Skeletal muscle tissue (tissue), 4 donors: ENCODE results near the gene PSTPIP1. TPM values are rescaled to one million over a fixed set of nuclear protein-coding genes. Genes with fewer than 3 reads are reported as not detected.

Experiments used
- H3K27ac ChIP-seq: one replicate; pipeline ENCODE4 v1.7.0; 2013; ENCODE audit warnings: mild to moderate bottlenecking, low read depth, low read length, inconsistent platforms
- H3K27me3 ChIP-seq, 3 donors: one replicate each; pipeline ENCODE4 v1.7.0; 2013; ENCODE audit warnings: low read length in 3 of 3; ENCODE audit not compliant: control insufficient read depth in 3 of 3, insufficient read depth in 3 of 3
- H3K36me3 ChIP-seq, 3 donors: one replicate each; pipeline ENCODE4 v1.7.0; 2013; ENCODE audit warnings: low read length in 3 of 3; ENCODE audit not compliant: control insufficient read depth in 3 of 3, insufficient read depth in 3 of 3
- H3K4me1 ChIP-seq, 3 donors: one replicate each; pipeline ENCODE4 v1.7.0; 2013; ENCODE audit warnings: low read length in 3 of 3, mild to moderate bottlenecking in 3 of 3; ENCODE audit not compliant: control insufficient read depth in 3 of 3, insufficient read depth in 3 of 3
- H3K4me3 ChIP-seq, 3 donors: one replicate each; pipeline ENCODE4 v1.7.0; 2013; ENCODE audit warnings: low read length in 3 of 3
- H3K9ac ChIP-seq, 3 donors: one replicate each; pipeline ENCODE4 v1.7.0; 2013; ENCODE audit warnings: low read length in 3 of 3, mild to moderate bottlenecking in 3 of 3, moderate library complexity in 2 of 3, low read depth in 1 of 3
- H3K9me3 ChIP-seq, 3 donors: one replicate each; pipeline ENCODE4 v1.7.0; 2013; ENCODE audit warnings: low read length in 3 of 3; ENCODE audit not compliant: control insufficient read depth in 3 of 3
- total RNA-seq: library from RNA; depleted of rRNA; stranded (reverse); fragments of >200 nt; gene quantifications from one replicate; pipeline ENCODE4 v1.2.3, GENCODE V29; 2014
- donor health status: Osteomylitis.

Gene PSTPIP1
- total RNA-seq, 1 donor from 2014 or later: 2.1 TPM

DNA sequence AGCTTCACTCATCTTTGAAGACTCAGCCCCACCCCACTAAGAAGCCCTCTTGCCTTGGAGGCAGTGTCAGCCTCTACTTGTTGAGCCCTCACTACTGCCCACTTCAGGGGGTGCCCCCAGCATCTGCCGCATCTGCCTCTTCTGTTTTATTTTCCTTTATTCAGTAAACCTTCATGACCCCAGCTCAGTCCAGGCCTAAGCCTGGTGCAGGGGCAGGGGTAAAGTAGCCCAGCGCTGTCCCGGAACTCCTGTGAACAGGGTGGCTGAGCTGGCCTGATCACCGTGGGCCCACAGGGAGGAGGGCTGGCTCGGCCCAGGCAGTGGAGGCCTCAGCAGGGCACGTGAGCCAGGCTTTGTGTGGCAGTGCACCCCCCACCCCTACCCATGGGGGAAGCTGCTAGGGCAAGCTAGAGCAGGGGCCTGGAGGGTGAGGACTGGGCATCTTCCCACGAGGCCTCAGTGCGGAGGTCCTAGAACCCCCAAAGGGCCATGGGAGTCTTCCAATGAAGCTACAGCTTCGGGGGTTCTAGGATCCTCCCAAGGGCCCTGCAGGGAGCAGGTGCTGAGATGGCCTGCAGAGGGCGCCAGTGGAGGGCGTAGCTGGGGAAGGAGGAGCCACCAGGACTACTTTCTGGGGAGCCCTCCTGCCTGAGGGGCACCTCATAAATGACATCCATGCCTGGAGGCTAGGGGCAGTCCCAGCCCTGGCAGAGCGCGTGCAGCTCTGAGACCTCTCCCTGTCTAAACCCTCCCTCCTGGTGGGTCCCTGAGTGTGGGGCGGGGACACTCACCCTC, 40.0 kb downstream of the PSTPIP1 start:
- Histone ChIP-seq H3K27ac (no peak overlapping the region), H3K27me3 (no peaks in the 10 kb centered on the region), H3K9ac (peak overlapping the region in 1 of 3 donors; percentile 60), H3K4me3 (no peak overlapping the region), H3K4me1 (peaks cover 3 to 55% (median 33%) of the 10 kb centered on the region in 3 donors), H3K9me3 (no peaks in the 10 kb centered on the region), H3K36me3 (peaks cover 6 to 12% (median 8%) of the 10 kb centered on the region in 3 donors)

- Histone ChIP-seq H3K36me3 (peaks cover 6 to 12% (median 8%) of the 10 kb centered on the region in 3 donors), H3K4me3 (no peak overlapping the region), H3K9me3 (no peaks in the 10 kb centered on the region), H3K27me3 (no peaks in the 10 kb centered on the region), H3K27ac (no peak overlapping the region), H3K4me1 (peaks cover 3 to 55% (median 33%) of the 10 kb centered on the region in 3 donors), H3K9ac (peak overlapping the region in 1 of 3 donors; percentile 60)
Measured at GRCh38 chr15:77035584-77035983, 40.7 kb downstream of the PSTPIP1 start.

DNA sequence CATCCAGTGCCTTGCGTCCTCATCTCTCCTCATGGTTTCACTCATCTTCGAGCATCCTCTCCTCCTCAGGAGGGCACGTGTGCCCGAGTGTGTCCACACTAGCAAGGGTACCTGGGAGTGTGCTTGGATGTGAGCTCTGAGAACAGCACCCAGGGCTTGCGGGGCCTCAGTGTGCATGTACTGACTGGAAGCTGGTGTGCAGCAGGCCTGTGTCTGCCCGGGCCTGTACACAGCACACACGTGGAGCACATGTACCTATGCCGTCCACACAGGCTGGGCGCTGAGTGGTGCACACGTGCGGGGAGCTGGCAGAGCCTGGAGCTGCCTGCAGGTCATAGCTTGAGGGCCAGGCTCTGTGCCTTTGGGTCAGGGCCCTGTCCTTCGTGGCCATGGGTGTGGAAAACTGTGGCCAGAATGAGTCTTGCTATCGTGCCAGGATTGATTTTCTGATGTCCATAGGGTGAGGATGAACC, 41.1 kb downstream of the PSTPIP1 start:
- Histone ChIP-seq H3K9ac (peak overlapping the region in 2 of 3 donors; percentile 40 to 45), H3K27ac (no peak overlapping the region), H3K36me3 (peaks cover 6 to 12% (median 8%) of the 10 kb centered on the region in 3 donors), H3K4me3 (no peak overlapping the region), H3K27me3 (no peaks in the 10 kb centered on the region), H3K4me1 (peaks cover 3 to 53% (median 33%) of the 10 kb centered on the region in 3 donors), H3K9me3 (no peaks in the 10 kb centered on the region)

GRCh38 chr15:77036537-77037387, 41.8 kb downstream of the PSTPIP1 start:
- peaks cover 6 to 12% (median 8%) of the 10 kb centered on the region in 3 donors for H3K36me3 ChIP-seq
- H3K27me3 ChIP-seq: no peaks in the 10 kb centered on the region
- peaks cover 3 to 46% (median 29%) of the 10 kb centered on the region in 3 donors for H3K4me1 ChIP-seq
- H3K9ac ChIP-seq: no peak overlapping the region
- H3K9me3 ChIP-seq: no peaks in the 10 kb centered on the region
- H3K27ac ChIP-seq: peak overlapping the region; percentile 25
- H3K4me3 ChIP-seq: no peak overlapping the region

GRCh38 chr15:77037388-77038209, 42.7 kb downstream of the PSTPIP1 start:
- Histone ChIP-seq H3K27me3 (no peaks in the 10 kb centered on the region), H3K9ac (no peak overlapping the region), H3K9me3 (no peaks in the 10 kb centered on the region), H3K27ac (peak overlapping the region; percentile 25), H3K36me3 (peaks cover 8 to 12% (median 10%) of the 10 kb centered on the region in 3 donors), H3K4me3 (no peak overlapping the region), H3K4me1 (peaks cover 3 to 46% (median 29%) of the 10 kb centered on the region in 3 donors)

- Histone ChIP-seq H3K4me3 (no peak overlapping the region), H3K27ac (no peak overlapping the region), H3K9ac (no peak overlapping the region), H3K36me3 (peaks cover 10 to 17% (median 14%) of the 10 kb centered on the region in 3 donors), H3K27me3 (no peaks in the 10 kb centered on the region), H3K4me1 (peaks cover 5 to 40% (median 20%) of the 10 kb centered on the region in 3 donors), H3K9me3 (no peaks in the 10 kb centered on the region)
Measured at GRCh38 chr15:77038312-77039216, 43.6 kb downstream of the PSTPIP1 start.

DNA sequence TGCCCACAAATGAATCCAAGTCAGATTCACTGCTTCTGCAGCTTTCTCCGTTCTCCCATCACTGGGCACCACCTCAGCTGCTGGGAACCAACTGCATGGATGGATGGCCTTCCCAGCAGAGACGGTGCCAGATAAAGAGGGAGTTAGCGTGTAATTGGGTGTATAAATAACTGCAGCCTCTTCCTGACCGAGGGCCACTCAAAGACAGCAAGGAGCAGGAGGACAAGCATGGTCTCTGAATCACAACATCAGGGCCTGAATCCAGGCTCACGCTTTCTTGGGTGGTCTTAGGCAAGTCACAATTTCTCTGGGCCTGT, 44.2 kb downstream of the PSTPIP1 start:
- Histone ChIP-seq H3K4me3 (no peak overlapping the region), H3K36me3 (peaks cover 12 to 21% (median 18%) of the 10 kb centered on the region in 3 donors), H3K9ac (no peak overlapping the region), H3K27me3 (no peaks in the 10 kb centered on the region), H3K27ac (no peak overlapping the region), H3K9me3 (no peaks in the 10 kb centered on the region), H3K4me1 (peaks cover 8 to 42% (median 23%) of the 10 kb centered on the region in 3 donors)

- H3K27me3 ChIP-seq: no peaks in the 10 kb centered on the region
- H3K36me3 ChIP-seq: peaks cover 13 to 24% (median 22%) of the 10 kb centered on the region in 3 donors
- no peak overlapping the region for H3K9ac ChIP-seq
- peaks cover 12 to 42% (median 23%) of the 10 kb centered on the region in 3 donors for H3K4me1 ChIP-seq
- no peaks in the 10 kb centered on the region for H3K9me3 ChIP-seq
- no peak overlapping the region for H3K27ac ChIP-seq
- H3K4me3 ChIP-seq: no peak overlapping the region
Measured at GRCh38 chr15:77039848-77040247, 44.9 kb downstream of the PSTPIP1 start.

DNA sequence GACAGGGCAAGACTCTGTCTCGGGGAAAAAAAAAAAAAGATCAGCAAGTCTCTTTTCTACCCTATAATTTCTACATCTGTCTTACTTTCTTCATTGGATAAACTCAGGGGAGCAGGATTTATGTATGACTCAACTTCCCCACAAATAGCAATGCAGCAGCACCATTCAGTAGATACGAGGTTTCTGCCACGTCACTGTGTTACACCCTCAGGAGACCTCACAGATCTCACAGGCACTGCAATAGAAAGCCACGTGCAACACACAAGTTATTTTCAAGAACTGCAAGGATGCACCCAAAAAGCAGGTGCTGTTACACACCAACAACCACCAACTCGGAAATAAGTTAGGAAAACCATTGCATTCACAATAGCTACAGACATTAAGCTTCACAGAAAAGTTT, 45.7 kb downstream of the PSTPIP1 start:
- Histone ChIP-seq H3K4me1 (peaks cover 14 to 34% (median 23%) of the 10 kb centered on the region in 3 donors), H3K4me3 (no peak overlapping the region), H3K36me3 (peaks cover 13 to 24% (median 22%) of the 10 kb centered on the region in 3 donors), H3K27me3 (no peaks in the 10 kb centered on the region), H3K9me3 (no peaks in the 10 kb centered on the region), H3K9ac (no peak overlapping the region), H3K27ac (peak overlapping the region; percentile 2)
